Activated naive CD4-positive, alpha-beta T cell treated with anti-CD3 and anti-CD28 coated beads, Interleukin-2, amount 50 U/mL, for 72 hours (primary cell): Measurements from ENCODE around the gene BABAM1. TPM values are rescaled to one million over a fixed set of nuclear protein-coding genes. Genes with fewer than 3 reads are reported as not detected.

ENCODE experiments used
- ATAC-seq, 2 donors: fragments of 150-1000 bp; cut with Tn5 transposase; 2 replicates each; pipeline ENCODE4 v1.10.0; 2021; ENCODE audit warnings: mild to moderate bottlenecking in 2 of 2, moderate library complexity in 2 of 2
- DNase-seq, 2 donors: peaks; one replicate each; pipeline ENCODE4 v3.0.0; 2021 to 2022; ENCODE audit warnings: low spot score in 2 of 2
- H3K27ac Mint-ChIP-seq, 2 donors: one replicate each; pipeline ENCODE4 v1.8.0; 2022; ENCODE audit warnings: mild to moderate bottlenecking in 2 of 2, mixed read lengths in 2 of 2
- H3K36me3 Mint-ChIP-seq, 2 donors: one replicate each; pipeline ENCODE4 v1.8.0; 2022; ENCODE audit warnings: mixed read lengths in 2 of 2
- H3K9me3 Mint-ChIP-seq, 2 donors: one replicate each; pipeline ENCODE4 v1.8.0; 2022; ENCODE audit warnings: mixed read lengths in 2 of 2
- total RNA-seq, 2 donors: library from RNA; stranded (reverse); gene quantifications; one replicate each; pipeline ENCODE4 v1.2.3, GENCODE V29; 2022

The BABAM1 gene
- total RNA-seq, 2 donors from 2014 or later: 115 to 125 TPM

DNA sequence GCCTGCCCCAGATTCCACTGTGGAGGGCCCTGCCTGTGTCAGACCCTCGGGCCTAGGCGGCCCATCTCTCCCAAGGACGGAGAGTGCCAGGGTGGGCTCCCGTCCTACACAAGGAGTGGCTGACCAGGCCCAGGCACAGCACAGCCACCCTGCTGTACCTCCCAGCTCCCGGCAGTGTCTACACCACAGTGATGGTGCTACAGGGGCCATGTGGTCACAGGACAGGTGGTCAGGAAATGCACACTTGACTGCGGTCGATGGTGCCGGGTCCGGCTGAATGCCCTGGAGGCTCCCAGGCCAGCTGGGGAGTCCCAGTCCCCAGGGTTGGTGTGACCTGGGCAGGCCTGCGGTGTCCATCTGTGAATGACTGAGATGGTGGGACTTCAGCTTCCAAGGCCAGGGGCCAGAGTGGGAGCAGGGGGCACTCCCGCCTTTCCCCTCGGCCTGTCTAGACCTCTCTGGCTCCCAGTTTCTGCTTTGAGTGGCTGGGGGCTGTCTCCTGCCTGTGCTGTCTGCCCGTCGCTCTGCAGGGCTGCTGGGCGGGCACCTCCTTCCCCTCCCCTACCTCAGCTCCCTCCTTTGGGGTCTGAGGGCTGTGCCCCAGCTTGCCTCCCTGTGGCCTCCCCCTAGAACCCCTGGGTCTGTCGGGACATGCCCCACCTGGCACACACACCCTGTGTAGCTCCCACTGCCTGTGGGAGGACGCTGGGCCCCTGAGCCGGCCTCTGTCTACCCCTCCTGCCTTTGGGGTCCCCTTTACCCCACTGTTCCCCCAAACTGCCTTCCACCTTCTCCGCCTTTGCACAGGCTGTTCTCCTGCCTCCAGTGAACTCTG, 54.6 kb downstream of the BABAM1 start:
- DNase-seq: no peak
- Mint-ChIP-seq H3K36me3 (peaks cover 0 to 5% of the 10 kb centered on the region in 2 donors), H3K9me3 (no peaks in the 10 kb centered on the region), H3K27ac (peak overlapping the region; percentile 7 to 44)
- peak in 1 of 2 donors; percentile 12 for ATAC-seq

DNA sequence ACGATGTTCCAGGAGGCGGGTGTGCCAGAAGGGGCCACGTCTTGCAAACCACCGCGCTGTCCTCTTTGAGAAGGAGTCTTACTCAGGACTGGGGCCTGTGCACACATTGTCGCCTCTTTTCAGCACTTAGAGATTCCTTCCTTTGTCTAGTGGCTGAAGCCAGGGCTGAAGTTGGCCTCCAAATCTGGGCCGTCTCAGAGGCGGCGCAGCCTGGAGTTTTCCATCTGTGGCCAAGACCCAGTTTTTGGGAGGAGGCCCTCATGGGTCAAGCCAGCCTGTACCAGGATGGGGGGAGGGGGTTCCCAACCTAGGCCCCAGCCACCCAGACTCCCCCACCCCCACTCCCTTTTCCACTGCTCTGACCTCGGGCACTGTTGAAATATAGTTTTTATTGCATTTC, 55.6 kb downstream of the BABAM1 start:
- no peaks in the 10 kb centered on the region for H3K9me3 Mint-ChIP-seq
- H3K27ac Mint-ChIP-seq: peak overlapping the region; percentile 7 to 72
- H3K36me3 Mint-ChIP-seq: peaks cover 0 to 5% of the 10 kb centered on the region in 2 donors
- no peak for ATAC-seq
- no peak for DNase-seq

DNA sequence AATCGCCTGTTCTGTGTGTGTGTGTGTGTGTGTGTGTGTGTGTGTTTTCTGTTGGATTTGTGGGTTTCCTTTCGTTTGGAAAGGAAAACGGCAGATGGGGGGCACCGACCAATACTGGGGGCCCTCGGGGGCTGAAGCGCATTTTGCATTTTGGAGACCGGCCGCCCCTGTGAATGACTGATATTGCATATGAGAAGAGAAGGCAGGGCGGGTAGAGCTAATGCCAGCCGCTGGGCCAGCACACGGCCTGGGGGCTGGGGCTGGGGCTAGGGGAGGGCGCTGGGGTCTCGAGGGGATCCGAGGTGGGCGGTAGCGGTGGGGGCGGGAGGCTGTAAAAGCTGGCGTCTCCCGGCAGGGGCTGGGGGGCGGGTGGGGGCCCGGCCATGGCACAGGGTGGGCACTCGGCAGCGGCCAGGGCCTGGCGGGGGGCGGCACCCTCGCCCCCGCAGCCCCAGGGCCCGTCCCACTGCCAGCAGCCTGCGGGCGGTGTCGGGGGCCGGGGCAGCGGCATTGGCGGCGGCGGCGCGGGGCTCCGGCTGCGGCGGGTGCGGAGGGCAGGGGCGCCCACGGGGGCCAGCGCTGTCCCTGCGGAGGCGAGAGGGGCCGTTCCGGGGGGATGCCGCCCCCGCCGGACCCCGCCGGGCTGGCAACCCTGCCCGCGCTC, 56.2 kb downstream of the BABAM1 start:
- ATAC-seq (peak in 1 of 2 donors; percentile 18), DNase-seq (no peak)
- Mint-ChIP-seq H3K9me3 (no peaks in the 10 kb centered on the region), H3K36me3 (peaks cover 0 to 5% of the 10 kb centered on the region in 2 donors), H3K27ac (peak overlapping the region; percentile 7 to 72)

DNA sequence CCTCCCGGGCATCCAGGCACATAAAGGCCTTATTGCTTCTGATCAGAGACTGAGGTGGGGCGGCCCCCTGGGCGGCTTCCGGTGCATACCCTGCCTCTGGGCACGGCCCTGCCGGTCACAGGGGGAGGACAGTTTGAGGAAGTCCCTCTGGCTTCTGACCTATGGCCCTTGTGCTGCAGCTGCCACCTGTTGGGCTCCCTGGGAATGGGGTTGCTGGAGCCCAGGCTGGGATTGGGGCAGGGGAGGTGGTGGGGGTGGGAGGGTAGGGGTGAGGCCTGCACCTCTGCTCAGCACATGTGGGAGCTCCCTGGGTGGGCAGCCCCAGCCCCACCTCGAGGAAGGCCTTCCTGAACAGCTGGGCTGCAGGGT, 56.7 kb downstream of the BABAM1 start:
- no peak for DNase-seq
- Mint-ChIP-seq H3K27ac (no peak overlapping the region), H3K9me3 (no peaks in the 10 kb centered on the region), H3K36me3 (peaks cover 0 to 5% of the 10 kb centered on the region in 2 donors)
- peak in 1 of 2 donors; percentile 83 for ATAC-seq

- ATAC-seq: no peak
- DNase-seq: no peak
- H3K27ac Mint-ChIP-seq: no peak overlapping the region
- peaks cover 0 to 5% of the 10 kb centered on the region in 2 donors for H3K36me3 Mint-ChIP-seq
- no peaks in the 10 kb centered on the region for H3K9me3 Mint-ChIP-seq
These were observed 57.3 kb downstream of the BABAM1 start for GRCh38 chr19:17324357-17325114.

DNA sequence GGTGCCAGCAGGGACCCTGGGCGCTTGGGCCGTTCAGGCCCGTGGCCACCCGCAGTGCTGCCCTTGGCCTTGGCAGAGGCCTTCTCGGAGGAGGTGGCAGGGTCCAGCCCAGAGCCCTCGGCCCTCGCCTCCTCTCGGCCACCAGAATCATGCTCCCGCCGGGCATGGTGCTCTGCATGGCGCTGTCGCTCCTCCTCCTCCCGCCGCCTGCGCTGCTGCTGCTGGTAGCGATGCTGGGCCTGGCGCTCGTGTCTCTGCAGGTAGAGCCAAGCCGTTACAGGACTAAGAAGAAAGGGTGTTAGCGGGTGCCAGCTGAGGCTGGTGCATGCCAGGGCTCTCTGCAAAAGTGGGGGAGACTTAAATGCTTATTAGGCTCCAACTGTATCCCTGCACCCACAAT, 57.9 kb downstream of the BABAM1 start:
- no peak for ATAC-seq

DNA sequence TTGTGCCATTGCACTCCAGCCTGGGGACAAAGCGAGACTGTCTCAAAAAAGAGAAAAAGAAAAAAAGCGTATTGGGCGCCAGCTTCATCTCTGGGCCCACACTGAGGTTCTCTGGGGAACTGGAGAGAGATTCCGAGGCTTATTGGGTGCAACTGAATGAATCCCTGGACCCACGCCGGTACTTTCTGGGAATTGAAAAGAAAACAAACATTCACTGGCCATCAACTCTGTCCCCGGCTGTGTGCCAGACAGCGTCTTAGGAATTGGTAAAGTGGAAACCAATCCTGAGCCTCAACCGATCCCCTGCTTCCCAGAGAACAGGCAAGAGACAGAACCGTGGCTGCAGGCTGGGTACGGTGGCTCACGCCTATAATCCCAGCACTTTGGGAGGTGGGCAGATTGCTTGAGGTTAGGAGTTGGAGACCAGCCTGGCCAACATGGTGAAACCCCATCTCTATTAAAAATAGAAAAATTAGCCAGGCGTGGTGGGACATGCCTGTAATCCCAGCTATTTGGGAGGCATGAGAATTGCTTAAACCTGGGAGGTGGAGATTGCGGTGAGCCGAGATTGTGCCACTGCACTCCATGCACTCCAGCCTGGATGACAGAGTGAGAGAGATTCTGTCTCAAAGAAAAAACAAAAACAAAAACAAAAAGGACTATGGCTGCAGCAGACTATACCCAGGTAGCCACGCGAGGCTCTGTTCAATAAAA, 58.8 kb downstream of the BABAM1 start:
- ATAC-seq (no peak), DNase-seq (no peak)
- Mint-ChIP-seq H3K27ac (no peak overlapping the region), H3K36me3 (no peaks in the 10 kb centered on the region), H3K9me3 (no peaks in the 10 kb centered on the region)

More for the DNA sequence above, 57.9 kb downstream of the BABAM1 start:
- H3K27ac Mint-ChIP-seq: no peak overlapping the region
- DNase-seq: no peak
- H3K9me3 Mint-ChIP-seq: no peaks in the 10 kb centered on the region
- peaks cover 0 to 2% of the 10 kb centered on the region in 2 donors for H3K36me3 Mint-ChIP-seq

DNA sequence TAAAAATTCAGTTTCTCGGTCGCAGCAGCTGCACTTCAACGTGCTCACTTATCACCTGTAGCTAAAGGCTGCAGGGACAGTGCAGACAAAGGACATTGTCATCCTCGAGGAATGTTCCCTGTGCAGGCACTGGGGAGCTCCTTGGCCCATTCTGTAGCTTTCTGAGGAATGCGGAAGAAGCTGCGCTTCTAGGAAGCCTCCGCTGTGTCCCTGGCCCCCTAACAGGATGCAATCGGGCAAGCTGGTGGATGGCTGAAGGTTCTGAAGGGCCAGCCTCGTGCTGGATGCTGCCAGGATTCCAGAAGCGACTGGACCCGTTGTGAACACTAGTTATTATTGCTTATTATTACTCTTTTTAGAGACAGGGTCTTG, 59.3 kb downstream of the BABAM1 start:
- ATAC-seq (no peak), DNase-seq (no peak)
- H3K27ac Mint-ChIP-seq: no peak overlapping the region
- no peaks in the 10 kb centered on the region for H3K36me3 Mint-ChIP-seq
- no peaks in the 10 kb centered on the region for H3K9me3 Mint-ChIP-seq

GRCh38 chr19:17327068-17327653, 59.9 kb downstream of the BABAM1 start:
- no peak overlapping the region for H3K27ac Mint-ChIP-seq
- no peaks in the 10 kb centered on the region for H3K9me3 Mint-ChIP-seq
- ATAC-seq (no peak), DNase-seq (no peak)
- no peaks in the 10 kb centered on the region for H3K36me3 Mint-ChIP-seq

- H3K27ac Mint-ChIP-seq: peak overlapping the region in 1 of 2 donors; percentile 36
- H3K36me3 Mint-ChIP-seq: peaks cover 0 to 4% of the 10 kb centered on the region in 2 donors
- H3K9me3 Mint-ChIP-seq: no peaks in the 10 kb centered on the region
- peak in 1 of 2 donors; percentile 48 for DNase-seq
- peak; percentile 57 to 69 for ATAC-seq
These were observed 60.6 kb downstream of the BABAM1 start for GRCh38 chr19:17327654-17328516.

Other genes starting within 250 kb of the BABAM1 start
- under 1 TPM; 0.19 to 0.75 TPM for gene CPAMD8, start 240.6 kb upstream of the BABAM1 start, total RNA-seq
- gene HAUS8, start 192.0 kb upstream of the BABAM1 start, total RNA-seq: 10 to 100 TPM; 31.6 to 57.1 TPM
- 100 to 1,000 TPM; 112 to 142 TPM for gene MYO9B, start 191.7 kb upstream of the BABAM1 start, total RNA-seq
- 10 to 100 TPM; 28.6 to 39.1 TPM for gene USE1, start 52.1 kb upstream of the BABAM1 start, total RNA-seq
- 10 to 100 TPM; 14.3 to 17.1 TPM for gene OCEL1, start 41.2 kb upstream of the BABAM1 start, total RNA-seq
- 10 to 100 TPM in 1 of 2 donors, 1 to 10 TPM in 1; 5.8 to 12.9 TPM for gene NR2F6, start 21.5 kb upstream of the BABAM1 start, total RNA-seq
- under 1 TPM; 0.43 to 0.49 TPM for gene USHBP1, start 2.7 kb upstream of the BABAM1 start, total RNA-seq
- gene ANKLE1, start 14.5 kb downstream of the BABAM1 start, total RNA-seq: 10 to 100 TPM in 1 of 2 donors, 1 to 10 TPM in 1; 8.4 to 13.7 TPM
- 10 to 100 TPM; 10.4 to 10.5 TPM for gene ABHD8, start 36.0 kb downstream of the BABAM1 start, total RNA-seq
- 100 to 1,000 TPM in 1 of 2 donors, 10 to 100 TPM in 1; 70.2 to 100 TPM for gene MRPL34, start 38.4 kb downstream of the BABAM1 start, total RNA-seq
- gene DDA1, start 42.1 kb downstream of the BABAM1 start, total RNA-seq: 10 to 100 TPM; 30.0 to 39.7 TPM
- 1 to 10 TPM; 4.5 to 7.2 TPM for gene ANO8, start 67.4 kb downstream of the BABAM1 start, total RNA-seq
- 10 to 100 TPM; 11.1 to 46.1 TPM for gene GTPBP3, start 70.1 kb downstream of the BABAM1 start, total RNA-seq
- gene PLVAP, start 109.9 kb downstream of the BABAM1 start, total RNA-seq: under 1 TPM in 1 of 2 donors, not detected in 1; 0.20 TPM
- gene CCDC194, start 126.8 kb downstream of the BABAM1 start, total RNA-seq: 1 to 10 TPM; 2.2 to 3.7 TPM
- 100 to 1,000 TPM in 1 of 2 donors, 10 to 100 TPM in 1; 77.4 to 126 TPM for gene BST2, start 138.2 kb downstream of the BABAM1 start, total RNA-seq
- gene MVB12A, start 152.6 kb downstream of the BABAM1 start, total RNA-seq: 10 to 100 TPM; 34.4 to 55.2 TPM
- gene TMEM221, start 181.2 kb downstream of the BABAM1 start, total RNA-seq: not detected
- not detected for gene NXNL1, start 193.5 kb downstream of the BABAM1 start, total RNA-seq
- 1 to 10 TPM; 5.8 to 6.3 TPM for gene SLC27A1, start 203.1 kb downstream of the BABAM1 start, total RNA-seq
- 10 to 100 TPM; 50.3 to 70.6 TPM for gene PGLS, start 244.2 kb downstream of the BABAM1 start, total RNA-seq